Cerebellar cortex (tissue), 1 donor: ENCODE results near the gene MPP2.
"Not testable (repeated sequence)": the region's sequence is repeated elsewhere in the genome, so short reads cannot be mapped to it uniquely, and the experiment has no call there.

ENCODE experiments used
- DNase-seq: peaks from one replicate; pipeline ENCODE4 v3.0.0-alpha.2; 2015; ENCODE audit warnings: low spot score

The MPP2 gene

GRCh38 chr17:43931062-43931571, 23.8 kb upstream of the MPP2 start:
- DNase-seq: no peak

DNA sequence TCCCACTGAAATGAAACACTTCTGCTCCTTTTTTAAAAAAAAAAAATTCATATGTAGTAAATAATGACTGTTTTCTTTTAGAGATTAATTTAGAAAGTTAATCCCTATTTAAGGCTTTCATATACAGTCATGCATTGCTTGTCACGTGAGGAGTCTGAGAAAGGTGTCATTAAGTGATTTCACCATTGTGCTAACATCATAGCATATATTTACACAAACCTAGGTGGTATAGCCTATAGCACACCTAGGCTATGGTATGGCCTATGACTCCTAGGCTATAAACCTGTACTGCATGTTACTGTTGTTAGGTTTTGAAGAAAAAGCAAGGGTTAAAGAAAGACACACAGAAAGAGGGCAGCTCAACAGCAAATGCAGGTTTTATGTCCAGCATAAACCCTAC, 21.3 kb upstream of the MPP2 start:
- DNase-seq: no peak

GRCh38 chr17:43927929-43928328, 20.6 kb upstream of the MPP2 start:
- not testable (repeated sequence) for DNase-seq

DNA sequence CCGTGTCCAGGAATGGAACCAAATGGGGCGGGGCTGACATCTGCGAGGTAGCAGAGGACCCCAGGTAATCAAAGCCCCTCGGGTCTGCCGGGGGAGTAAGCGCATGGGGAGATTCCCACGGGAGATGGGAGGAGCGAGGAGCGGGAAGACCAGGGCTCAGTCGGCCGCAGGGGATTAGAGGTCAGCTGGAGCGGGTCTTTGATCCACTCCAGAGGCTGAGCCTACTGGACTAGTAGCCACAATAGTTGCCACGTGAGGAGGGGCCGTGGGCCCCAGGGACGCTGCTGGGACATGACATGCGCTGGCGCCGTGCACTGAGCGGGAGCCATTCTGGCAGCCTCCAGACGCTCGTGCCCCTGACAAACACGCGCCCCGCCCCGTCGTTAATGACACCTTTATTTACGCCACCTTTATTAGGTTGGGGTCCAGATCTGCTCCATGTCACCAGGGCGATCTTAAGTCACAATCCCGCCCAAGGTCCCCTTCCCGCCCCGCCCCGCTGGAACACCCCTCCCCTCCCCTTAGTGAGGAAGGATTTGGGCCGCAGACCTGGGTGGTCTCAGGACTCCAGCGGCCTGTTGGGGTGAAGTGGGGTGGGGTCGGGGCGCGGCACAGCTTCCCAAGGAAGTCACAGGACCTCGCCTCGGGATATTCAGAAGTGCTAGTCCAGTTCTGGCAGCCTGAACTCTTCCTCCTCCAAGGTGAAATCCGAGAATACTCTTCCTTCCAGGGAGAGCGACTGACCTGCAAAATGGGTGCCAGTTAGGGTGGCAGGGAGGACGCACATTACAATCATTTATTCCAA, 19.9 kb upstream of the MPP2 start:
- DNase-seq: no peak

DNA sequence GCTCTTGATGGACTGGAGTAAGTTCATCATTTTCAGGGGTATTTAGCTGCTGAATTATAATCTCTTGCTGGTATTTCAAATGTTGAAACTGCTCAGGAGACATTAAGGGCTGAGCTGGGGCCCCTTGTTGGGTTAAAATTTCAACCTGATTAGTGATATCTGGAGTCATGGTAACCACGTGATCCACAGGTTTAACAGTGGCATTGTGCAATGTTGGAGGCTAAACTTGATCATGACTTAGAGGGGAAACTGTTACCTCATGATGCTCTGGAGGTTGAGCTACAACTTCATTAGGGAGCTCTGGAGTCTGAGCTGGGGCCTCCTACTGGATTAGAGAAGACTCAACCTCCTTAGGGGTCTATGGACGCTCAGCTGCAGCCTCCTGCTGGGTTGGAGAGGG, 17.2 kb upstream of the MPP2 start:
- no peak for DNase-seq

DNA sequence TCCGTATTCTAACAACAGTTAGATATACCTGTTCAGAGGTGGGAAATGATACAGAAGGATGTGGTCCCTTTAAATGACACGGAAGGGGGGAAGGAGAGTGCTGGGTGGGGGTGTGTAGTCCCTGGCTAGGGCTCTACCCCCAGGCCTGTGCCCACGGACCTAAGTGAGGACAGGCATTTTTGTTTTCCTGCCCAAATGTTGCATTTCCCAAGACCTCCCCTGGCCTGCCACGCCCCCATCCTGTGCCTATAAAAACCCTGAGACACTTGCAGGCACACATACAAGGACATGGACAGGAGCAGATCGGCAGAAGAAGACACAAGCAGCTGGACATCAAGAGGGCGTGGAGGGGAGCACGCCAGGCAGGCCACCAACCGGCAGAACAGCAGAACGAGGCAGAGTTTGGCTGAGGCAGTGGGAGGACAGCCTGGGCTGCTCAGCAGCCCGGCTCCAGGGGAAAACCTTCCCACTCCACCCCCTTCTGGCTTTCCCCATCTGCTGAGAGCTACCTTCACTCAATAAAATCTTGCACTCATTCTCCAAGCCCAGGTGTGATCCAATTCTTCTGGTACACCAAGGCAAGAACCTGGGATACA, 13.3 kb upstream of the MPP2 start:
- no peak for DNase-seq

DNA sequence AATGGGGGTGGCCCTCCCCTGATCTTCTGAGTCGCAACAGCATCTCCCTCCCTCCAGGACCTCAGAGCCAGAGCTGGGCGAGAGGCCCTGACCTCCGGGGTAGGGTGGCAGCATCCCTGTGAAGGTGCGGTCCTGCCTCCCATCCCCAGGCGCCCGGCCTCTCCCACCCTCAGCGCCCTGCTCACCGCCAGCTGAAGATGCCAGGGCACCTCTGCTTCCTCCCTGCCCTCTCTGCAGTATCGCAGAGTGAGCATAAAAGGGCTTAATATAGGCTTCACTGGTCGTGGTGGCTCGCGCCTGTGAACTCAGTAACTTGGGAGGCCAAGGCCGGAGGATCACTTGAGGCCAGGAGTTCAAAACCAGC, 10.7 kb upstream of the MPP2 start:
- DNase-seq: no peak

- DNase-seq: peak; percentile 39
These were observed 10.2 kb upstream of the MPP2 start for GRCh38 chr17:43917348-43918025.

DNA sequence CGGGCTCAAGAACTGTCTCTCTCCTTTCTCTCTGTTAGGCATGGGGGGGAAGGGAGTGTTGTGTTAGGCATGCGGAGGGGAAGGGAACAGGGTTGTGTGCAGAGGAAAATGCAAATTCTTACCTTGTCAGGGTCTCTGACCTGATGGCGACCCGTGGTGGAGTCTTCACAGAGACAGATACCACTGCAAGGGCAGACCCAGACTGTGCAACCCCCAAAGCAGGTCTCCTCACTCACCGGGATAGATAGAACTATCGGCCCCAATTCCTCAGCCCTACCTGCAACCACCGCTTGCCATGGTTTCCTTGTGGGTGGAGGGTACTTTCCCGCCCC, 9.6 kb upstream of the MPP2 start:
- DNase-seq: no peak

DNA sequence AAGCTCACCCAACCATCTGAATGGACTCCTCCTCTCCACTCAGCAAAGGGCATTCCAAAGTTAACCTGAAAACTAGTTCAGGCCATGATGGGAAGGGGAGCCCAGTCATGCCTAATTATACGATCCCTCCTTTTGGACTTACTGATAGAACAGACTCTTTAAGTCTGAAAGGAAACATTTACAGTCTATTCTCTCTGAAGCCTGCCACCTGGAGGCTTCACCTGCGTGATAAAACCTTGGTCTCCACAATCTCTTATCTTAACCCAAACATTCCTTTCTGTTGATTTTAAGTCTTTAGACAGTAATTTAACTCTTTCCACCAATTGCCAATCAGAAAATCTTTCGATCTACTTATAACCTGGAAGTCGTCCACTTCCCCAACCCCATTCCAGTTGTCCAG, 9.0 kb upstream of the MPP2 start:
- no peak for DNase-seq

- DNase-seq: no peak
These were observed 8.2 kb upstream of the MPP2 start for GRCh38 chr17:43915559-43915958.

- no peak for DNase-seq
These were observed 7.1 kb upstream of the MPP2 start for GRCh38 chr17:43914451-43914850.

- DNase-seq: no peak
These were observed 6.2 kb upstream of the MPP2 start for GRCh38 chr17:43913584-43913983.

GRCh38 chr17:43912635-43913304, 5.4 kb upstream of the MPP2 start:
- DNase-seq: no peak

GRCh38 chr17:43911904-43912303, 4.6 kb upstream of the MPP2 start:
- DNase-seq: no peak

- DNase-seq: no peak
These were observed 2.3 kb upstream of the MPP2 start for GRCh38 chr17:43909537-43910231.

- DNase-seq: peak; percentile 92
These were observed 824 bp upstream of the MPP2 start for GRCh38 chr17:43907998-43908721.

DNA sequence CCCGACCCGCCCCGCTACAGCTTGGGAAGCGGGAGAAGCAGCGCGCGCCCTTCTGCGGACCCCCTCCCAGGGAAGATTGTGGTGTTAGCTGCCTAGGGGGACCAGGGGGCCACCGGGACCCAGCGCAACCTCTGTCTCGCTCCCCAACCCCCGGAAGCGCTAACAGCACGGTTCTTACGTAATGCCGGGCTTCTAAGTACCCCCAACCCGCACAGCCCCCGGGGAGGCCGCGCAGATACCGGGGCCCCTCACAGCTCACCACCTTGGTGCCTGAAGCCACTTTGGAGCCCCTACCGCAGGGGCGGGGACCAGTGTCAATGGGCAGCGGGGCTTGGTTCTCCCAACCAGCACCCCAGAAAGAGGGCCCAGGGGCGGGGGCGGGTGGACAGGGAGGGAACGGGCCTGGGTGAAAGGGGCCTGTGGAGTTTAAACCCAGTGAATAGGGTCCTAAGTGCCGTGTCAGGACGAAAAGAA, 348 bp downstream of the MPP2 start:
- peak; percentile 29 for DNase-seq

GRCh38 chr17:43905985-43906852, 1.1 kb downstream of the MPP2 start:
- peak; percentile 93 for DNase-seq

- DNase-seq: no peak
These were observed 1.8 kb downstream of the MPP2 start for GRCh38 chr17:43905400-43905984.
